Neural cell (in vitro differentiated cells): ENCODE measurements around the gene ARHGAP18. TPM values are rescaled to one million over a fixed set of nuclear protein-coding genes. Genes with fewer than 3 reads are reported as not detected.

Experiments
- H2AFZ ChIP-seq: fragments of 200-600, 300-800 bp; sonication (generic), shearing (Covaris generic); 2 replicates; pipeline ENCODE4 v1.6.0; 2014; ENCODE audit warnings: low read depth, mild to moderate bottlenecking, antibody characterized with exemption, low read length, moderate library complexity
- H3F3A ChIP-seq: fragments of 200-600 bp; shearing (Covaris generic); 2 replicates; pipeline ENCODE4 v1.6.1; 2016; ENCODE audit warnings: mild to moderate bottlenecking, moderate library complexity, mixed read lengths, antibody characterized with exemption, low read length; ENCODE audit not compliant: insufficient read depth, poor library complexity, severe bottlenecking
- H3K27ac ChIP-seq: fragments of 200-600, 300-800 bp; sonication (generic), shearing (Covaris generic); 2 replicates; pipeline ENCODE4 v1.5.1; 2014; ENCODE audit warnings: mild to moderate bottlenecking, low read length, moderate library complexity
- H3K27me3 ChIP-seq: fragments of 300-800, 200-600 bp; sonication (generic), shearing (Covaris generic); 2 replicates; pipeline ENCODE4 v1.6.0; 2014; ENCODE audit warnings: mild to moderate bottlenecking, low read depth, low read length, moderate library complexity; ENCODE audit not compliant: insufficient read depth
- H3K36me3 ChIP-seq: fragments of 300-800, 200-600 bp; sonication (generic), shearing (Covaris generic); 2 replicates; pipeline ENCODE4 v1.5.1; 2014; ENCODE audit warnings: mild to moderate bottlenecking, antibody characterized with exemption, low read length, moderate library complexity; ENCODE audit not compliant: insufficient read depth
- H3K4me2 ChIP-seq: fragments of 300-800, 200-600 bp; sonication (generic), shearing (Covaris generic); 2 replicates; pipeline ENCODE4 v1.6.0; 2014; ENCODE audit warnings: mild to moderate bottlenecking, low read length
- H3K4me3 ChIP-seq: fragments of 300-800, 200-600 bp; sonication (generic), shearing (Covaris generic); 2 replicates; pipeline ENCODE4 v1.5.1; 2014; ENCODE audit warnings: mild to moderate bottlenecking, low read length, moderate library complexity
- H3K79me2 ChIP-seq: fragments of 200-600 bp; shearing (Covaris generic); replicated peaks from 2 replicates; pipeline ENCODE4 v1.6.0; 2014; ENCODE audit warnings: mild to moderate bottlenecking, low read length, moderate library complexity; ENCODE audit not compliant: insufficient read depth
- H3K9ac ChIP-seq: fragments of 300-800, 200-600 bp; sonication (generic), shearing (Covaris generic); 2 replicates; pipeline ENCODE4 v1.6.1; 2016; ENCODE audit warnings: mild to moderate bottlenecking, low read length, mixed read lengths
- H3K9me2 ChIP-seq: fragments of 200-600 bp; shearing (Covaris generic); 2 replicates; pipeline ENCODE4 v1.6.1; 2016; ENCODE audit warnings: mild to moderate bottlenecking, low read length, mixed read lengths; ENCODE audit not compliant: insufficient read depth
- H3K9me3 ChIP-seq: fragments of 200-600, 300-800 bp; sonication (generic), shearing (Covaris generic); 2 replicates; pipeline ENCODE4 v1.6.1; 2016; ENCODE audit warnings: mild to moderate bottlenecking, mixed run types, low read length, moderate library complexity, mixed read lengths
- H4K20me1 ChIP-seq: fragments of 200-600 bp; shearing (Covaris generic); 2 replicates; pipeline ENCODE4 v1.6.1; 2016; ENCODE audit warnings: mild to moderate bottlenecking, mixed run types; ENCODE audit not compliant: insufficient read depth
- CTCF ChIP-seq: fragments of 450-650 bp; IDR thresholded peaks from 2 replicates; pipeline ENCODE4 v1.5.1; 2014; ENCODE audit warnings: antibody characterized with exemption, mild to moderate bottlenecking, moderate library complexity; ENCODE audit not compliant: poor library complexity, severe bottlenecking
- EP300 ChIP-seq: fragments of 450-650 bp; conservative IDR thresholded peaks from 2 replicates; pipeline ENCODE4 v1.6.1; 2014; ENCODE audit warnings: antibody characterized with exemption, mild to moderate bottlenecking, moderate library complexity; ENCODE audit not compliant: poor library complexity, severe bottlenecking
- EZH2 ChIP-seq: fragments of 200-600, 300-800 bp; shearing (Covaris generic), sonication (generic); IDR thresholded peaks from 2 replicates; pipeline ENCODE4 v1.6.1; 2014; ENCODE audit warnings: antibody characterized with exemption, low read length, borderline replicate concordance, mild to moderate bottlenecking; ENCODE audit not compliant: insufficient read depth, poor library complexity, severe bottlenecking
- MXI1 ChIP-seq: fragments of 450-650 bp; conservative IDR thresholded peaks from 2 replicates; pipeline ENCODE4 v1.6.1; 2014; ENCODE audit warnings: antibody characterized with exemption, mild to moderate bottlenecking; ENCODE audit not compliant: poor library complexity, severe bottlenecking
- POLR2AphosphoS5 ChIP-seq: IDR thresholded peaks from 2 replicates; pipeline ENCODE4 v1.6.1; 2012
- RAD21 ChIP-seq: fragments of 450-650 bp; conservative IDR thresholded peaks from 2 replicates; pipeline ENCODE4 v1.6.1; 2014; ENCODE audit warnings: antibody characterized with exemption, mild to moderate bottlenecking, moderate library complexity
- REST ChIP-seq: IDR thresholded peaks from 2 replicates; pipeline ENCODE4 v1.6.1; 2012; ENCODE audit warnings: borderline replicate concordance
- SMC3 ChIP-seq: fragments of 450-650 bp; conservative IDR thresholded peaks from 2 replicates; pipeline ENCODE4 v1.6.1; 2014; ENCODE audit warnings: antibody characterized with exemption, mild to moderate bottlenecking, moderate library complexity; ENCODE audit not compliant: poor library complexity
- TAF1 ChIP-seq: IDR thresholded peaks from 2 replicates; pipeline ENCODE4 v1.6.1; 2012; ENCODE audit warnings: low read depth
- polyA plus RNA-seq: library from polyadenylated mRNA; depleted of rRNA; stranded (reverse); fragments of >200 nt; gene quantifications from 2 replicates; pipeline ENCODE4 v1.2.3, GENCODE V29; 2014

The ARHGAP18 gene
- polyA plus RNA-seq, 1 donor from 2014 or later: 4.7 TPM

DNA sequence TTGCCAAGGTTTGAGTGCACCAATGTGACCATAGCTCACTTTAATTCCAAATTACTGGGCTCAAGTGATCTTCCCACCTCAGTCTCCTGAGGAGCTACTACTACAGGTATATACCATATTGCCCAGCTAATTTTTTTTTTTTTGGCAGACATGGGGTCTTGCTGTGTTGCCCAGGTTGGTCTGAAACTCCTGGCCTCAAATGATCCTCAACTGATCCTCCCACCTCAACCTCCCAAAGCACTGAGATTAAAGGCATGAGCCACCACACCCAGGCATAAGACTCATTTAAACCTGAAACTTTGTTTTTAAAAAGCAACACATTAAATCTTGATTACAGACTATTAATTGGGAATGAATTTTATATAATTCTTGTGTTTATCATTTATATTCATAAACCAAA lies 67.7 kb downstream of the ARHGAP18 start:
- Histone ChIP-seq H4K20me1 (no peaks in the 10 kb centered on the region), H3K4me3 (no peak overlapping the region), H3K9me3 (no peaks in the 10 kb centered on the region), H3K9me2 (no peaks in the 10 kb centered on the region), H2AFZ (no peak overlapping the region), H3K27me3 (no peaks in the 10 kb centered on the region), H3K36me3 (no peaks in the 10 kb centered on the region), H3K9ac (no peak overlapping the region), H3K79me2 (no peaks in the 10 kb centered on the region), H3K27ac (no peak overlapping the region), H3F3A (no peaks in the 10 kb centered on the region), H3K4me2 (no peak overlapping the region)
- TF ChIP-seq CTCF (no peak), MXI1 (no peak), POLR2AphosphoS5 (no peak), EZH2 (no peak), SMC3 (no peak), RAD21 (no peak), REST (no peak), EP300 (no peak), TAF1 (no peak)

GRCh38 chr6:129641344-129641743 lies 68.6 kb downstream of the ARHGAP18 start:
- H3K36me3 ChIP-seq: no peaks in the 10 kb centered on the region
- H3F3A ChIP-seq: no peaks in the 10 kb centered on the region
- no peak overlapping the region for H2AFZ ChIP-seq
- H3K9me3 ChIP-seq: no peaks in the 10 kb centered on the region
- no peaks in the 10 kb centered on the region for H3K27me3 ChIP-seq
- no peak for TF ChIP-seq MXI1
- no peak for TF ChIP-seq CTCF
- no peak for TF ChIP-seq EP300
- no peak for TF ChIP-seq RAD21
- no peak for TF ChIP-seq EZH2
- no peak for TF ChIP-seq SMC3
- no peak for TF ChIP-seq TAF1
- TF ChIP-seq REST: no peak
- no peak for TF ChIP-seq POLR2AphosphoS5
- H4K20me1 ChIP-seq: no peaks in the 10 kb centered on the region
- H3K4me2 ChIP-seq: no peak overlapping the region
- H3K27ac ChIP-seq: no peak overlapping the region
- H3K9me2 ChIP-seq: no peaks in the 10 kb centered on the region
- H3K4me3 ChIP-seq: no peak overlapping the region
- H3K79me2 ChIP-seq: no peaks in the 10 kb centered on the region
- H3K9ac ChIP-seq: no peak overlapping the region
